ENCODE data around the gene SP1. TPM values are rescaled to one million over a fixed set of nuclear protein-coding genes. Genes with fewer than 3 reads are reported as not detected.
A peak's percentile ranks its signal among the peaks of the same experiment; 100 is the strongest.

SP1 gene
- total and polyA plus RNA-seq, 2 experiments from 2014 or later: 11.4 to 53.0 TPM

- H3K27ac ChIP-seq: no peak overlapping the region
- peaks cover 96% of the 10 kb centered on the region for H3K36me3 ChIP-seq
- no peaks in the 10 kb centered on the region for H3K9me3 ChIP-seq (ENCODE audit: low read depth)
- peak; percentile 9 for TF ChIP-seq CTCF (IDR thresholded peaks at IDR 0.05; ENCODE audit: low read depth, low read length)
- no peak for DNase-seq (ENCODE audit: low read depth in 1 of 2, low spot score in 1 of 2)
- H3K4me3 ChIP-seq: no peak overlapping the region
- H3K4me1 ChIP-seq (ENCODE audit: low read depth): peaks cover 25% of the 10 kb centered on the region
- H3K27me3 ChIP-seq: no peaks in the 10 kb centered on the region
Observed at GRCh38 chr12:53465679-53466078, 85.7 kb downstream of the SP1 start.

Other genes starting within 250 kb of the SP1 start
- 15.6 and 20.5 TPM in 2 replicates for gene ZNF740, start 199.5 kb upstream of the SP1 start, total RNA-seq
- gene ZNF740, start 199.5 kb upstream of the SP1 start, polyA plus RNA-seq: 4.4 and 16.6 TPM in 2 replicates
- 11.4 and 29.4 TPM in 2 replicates for gene CSAD, start 199.3 kb upstream of the SP1 start, total RNA-seq
- gene CSAD, start 199.3 kb upstream of the SP1 start, polyA plus RNA-seq: 7.2 and 18.0 TPM in 2 replicates
- gene ITGB7, start 172.9 kb upstream of the SP1 start, total RNA-seq: 0.25 and 1.1 TPM in 2 replicates
- 0.55 and 0.86 TPM in 2 replicates for gene ITGB7, start 172.9 kb upstream of the SP1 start, polyA plus RNA-seq
- gene RARG, start 148.0 kb upstream of the SP1 start, total RNA-seq: 15.5 and 30.4 TPM in 2 replicates
- 13.0 and 19.2 TPM in 2 replicates for gene RARG, start 148.0 kb upstream of the SP1 start, polyA plus RNA-seq
- gene ESPL1, start 111.9 kb upstream of the SP1 start, total RNA-seq: 7.8 and 23.9 TPM in 2 replicates
- 1.3 and 4.8 TPM in 2 replicates for gene ESPL1, start 111.9 kb upstream of the SP1 start, polyA plus RNA-seq
- 435 and 511 TPM in 2 replicates for gene PFDN5, start 84.6 kb upstream of the SP1 start, total RNA-seq
- 548 and 553 TPM in 2 replicates for gene PFDN5, start 84.6 kb upstream of the SP1 start, polyA plus RNA-seq
- gene MYG1, start 80.5 kb upstream of the SP1 start, total RNA-seq: 69.5 and 71.0 TPM in 2 replicates
- gene MYG1, start 80.5 kb upstream of the SP1 start, polyA plus RNA-seq: 73.3 and 75.4 TPM in 2 replicates
- 117 and 119 TPM in 2 replicates for gene AAAS, start 58.6 kb upstream of the SP1 start, total RNA-seq
- 138 and 140 TPM in 2 replicates for gene AAAS, start 58.6 kb upstream of the SP1 start, polyA plus RNA-seq
- 0.14 and 0.39 TPM in 2 replicates for gene SP7, start 43.8 kb upstream of the SP1 start, total RNA-seq
- 0.45 TPM in 1 of 2 replicates, not detected in the other for gene SP7, start 43.8 kb upstream of the SP1 start, polyA plus RNA-seq
- gene AMHR2, start 43.7 kb downstream of the SP1 start, total RNA-seq: 39.8 and 60.0 TPM in 2 replicates
- 53.4 and 57.3 TPM in 2 replicates for gene AMHR2, start 43.7 kb downstream of the SP1 start, polyA plus RNA-seq
- gene PRR13, start 61.6 kb downstream of the SP1 start, total RNA-seq: 42.9 and 48.3 TPM in 2 replicates
- gene PRR13, start 61.6 kb downstream of the SP1 start, polyA plus RNA-seq: 169 and 190 TPM in 2 replicates
- 213 and 326 TPM in 2 replicates for gene PCBP2, start 71.9 kb downstream of the SP1 start, total RNA-seq
- gene PCBP2, start 71.9 kb downstream of the SP1 start, polyA plus RNA-seq: 114 and 146 TPM in 2 replicates
- 18.5 and 26.1 TPM in 2 replicates for gene MAP3K12, start 119.3 kb downstream of the SP1 start, total RNA-seq
- 15.1 and 17.6 TPM in 2 replicates for gene MAP3K12, start 119.3 kb downstream of the SP1 start, polyA plus RNA-seq
- 58.3 and 68.1 TPM in 2 replicates for gene TARBP2, start 121.1 kb downstream of the SP1 start, total RNA-seq
- gene TARBP2, start 121.1 kb downstream of the SP1 start, polyA plus RNA-seq: 69.2 and 79.8 TPM in 2 replicates
- not detected in 2 replicates for gene NPFF, start 127.3 kb downstream of the SP1 start, total RNA-seq
- not detected in 2 replicates for gene NPFF, start 127.3 kb downstream of the SP1 start, polyA plus RNA-seq
- gene ATF7, start 246.2 kb downstream of the SP1 start, total RNA-seq: 8.7 and 9.1 TPM in 2 replicates
- gene ATF7, start 246.2 kb downstream of the SP1 start, polyA plus RNA-seq: 13.8 and 17.8 TPM in 2 replicates

All from cardiac muscle cell (in vitro differentiated cells and primary cell).